ENCODE measurements around the gene DNM1.

The DNM1 gene

GRCh38 chr9:128280084-128280622, 77.0 kb downstream of the DNM1 start:
- DNase-seq = no peak

- no peak for DNase-seq
These were observed 79.3 kb downstream of the DNM1 start for GRCh38 chr9:128282500-128282899.

- DNase-seq = no peak
These were observed 82.0 kb downstream of the DNM1 start for GRCh38 chr9:128285033-128285784.

- no peak for DNase-seq
These were observed 83.3 kb downstream of the DNM1 start for GRCh38 chr9:128286440-128286839.

- DNase-seq = no peak
These were observed 85.3 kb downstream of the DNM1 start for GRCh38 chr9:128288273-128289004.

- DNase-seq = no peak
These were observed 88.8 kb downstream of the DNM1 start for GRCh38 chr9:128292009-128292408.

GRCh38 chr9:128293091-128293490, 89.9 kb downstream of the DNM1 start:
- DNase-seq = no peak

GRCh38 chr9:128294142-128294541, 91.0 kb downstream of the DNM1 start:
- DNase-seq = no peak

GRCh38 chr9:128296340-128297220, 93.4 kb downstream of the DNM1 start:
- DNase-seq = no peak

GRCh38 chr9:128297221-128297773, 94.1 kb downstream of the DNM1 start:
- no peak for DNase-seq

GRCh38 chr9:128298535-128299482, 95.6 kb downstream of the DNM1 start:
- DNase-seq = no peak

GRCh38 chr9:128304136-128304970, 101.2 kb downstream of the DNM1 start:
- DNase-seq = no peak
